ENCODE results near the gene KRTCAP3. TPM values are rescaled to one million over a fixed set of nuclear protein-coding genes. Genes with fewer than 3 reads are reported as not detected.

Gene KRTCAP3
- total and polyA plus RNA-seq, 9 of the 15 experiments (the other 6 are each of a cell fraction or from before 2014, with no cell fraction given) = 0.24 to 1.4 (median 0.73) TPM

DNA sequence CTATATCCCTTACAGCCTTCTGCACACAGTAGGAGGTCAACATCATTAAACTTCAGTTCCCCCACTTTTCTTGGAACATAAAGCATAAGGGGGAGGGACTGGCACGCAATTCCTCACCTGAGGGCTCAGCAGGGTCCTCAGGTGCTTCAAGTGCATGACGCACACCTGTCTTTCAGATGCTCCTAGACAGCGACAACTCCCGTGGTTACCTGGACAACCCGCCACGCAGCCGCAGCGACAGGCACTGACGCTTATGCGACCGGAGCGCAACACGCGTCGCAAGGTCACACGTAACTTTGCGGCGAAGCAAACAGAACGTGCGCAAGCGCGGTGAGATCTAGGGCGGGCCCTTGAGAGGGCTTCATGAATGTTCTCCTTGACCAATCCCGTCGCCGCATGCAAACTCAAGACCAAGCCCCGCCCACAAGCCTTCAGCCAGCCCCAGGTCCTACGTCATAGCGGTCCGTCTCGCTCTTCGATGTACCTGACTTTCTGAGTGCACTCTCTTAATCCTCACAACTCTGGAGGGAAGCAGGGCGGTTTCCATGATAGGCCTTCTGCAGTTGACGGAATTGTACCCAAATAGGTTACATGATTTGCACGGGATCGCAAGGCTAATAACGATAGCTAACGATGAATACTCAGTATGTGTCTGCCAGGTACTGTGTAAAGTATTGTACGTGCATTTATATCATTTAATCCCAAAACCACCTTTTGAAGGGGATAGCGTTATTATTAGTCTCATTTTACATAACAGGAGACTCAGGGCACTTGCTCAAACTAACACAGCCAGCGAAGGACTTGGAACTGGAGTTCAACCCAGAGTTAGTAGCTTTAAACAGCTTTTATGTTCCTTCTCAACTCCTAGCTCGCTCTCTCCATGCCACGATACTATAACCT lies 47.6 kb downstream of the KRTCAP3 start, which contains the start of gene IFT172 (continued):
- TF ChIP-seq SFPQ (IDR thresholded peaks at IDR 0.05; ENCODE audit: low read depth, low read length) = no peak
- TF ChIP-seq, protein P1, sequence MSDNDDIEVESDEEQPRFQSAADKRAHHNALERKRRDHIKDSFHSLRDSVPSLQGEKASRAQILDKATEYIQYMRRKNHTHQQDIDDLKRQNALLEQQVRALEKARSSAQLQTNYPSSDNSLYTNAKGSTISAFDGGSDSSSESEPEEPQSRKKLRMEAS (CRISPR knock-in tag; IDR thresholded peaks at IDR 0.05) = peak; percentile 96
- no peak for TF ChIP-seq TEAD4 (IDR thresholded peaks at IDR 0.05; ENCODE audit: low read length)
- no peak for TF ChIP-seq TEAD4 (CRISPR knock-in tag; IDR thresholded peaks at IDR 0.05; ENCODE audit: borderline replicate concordance)
- peak; percentile 46 for TF ChIP-seq E2F8 (IDR thresholded peaks at IDR 0.05; ENCODE audit: low read depth, partially characterized antibody)
- TF ChIP-seq ZNF77 (CRISPR knock-in tag; IDR thresholded peaks at IDR 0.05) = no peak
- TF ChIP-seq ZNF780A (CRISPR knock-in tag; IDR thresholded peaks at IDR 0.05) = no peak
- no peak for TF ChIP-seq ZNF311 (CRISPR knock-in tag; IDR thresholded peaks at IDR 0.05)
- no peak for TF ChIP-seq PTTG1 (tag; IDR thresholded peaks at IDR 0.05; ENCODE audit: low read depth)
- no peak for TF ChIP-seq NCOA1 (IDR thresholded peaks at IDR 0.05; ENCODE audit: low read depth)
- TF ChIP-seq ZNF280B (CRISPR knock-in tag; IDR thresholded peaks at IDR 0.05) = no peak
